Transverse colon (tissue), 4 donors: ENCODE results near the gene ANAPC16.

ENCODE experiments used
- EP300 ChIP-seq: sonication (generic); formaldehyde crosslinking; IDR thresholded peaks from one replicate; pipeline ENCODE4 v1.6.1; 2017; ENCODE audit warnings: antibody characterized with exemption, low read depth
- POLR2A ChIP-seq: fragments of 450-650 bp; IDR thresholded peaks from one replicate; pipeline ENCODE4 v1.6.1; 2016; ENCODE audit warnings: antibody characterized with exemption, mild to moderate bottlenecking, moderate library complexity
- POLR2AphosphoS5 ChIP-seq, 3 donors: sonication (generic); formaldehyde crosslinking; IDR thresholded peaks; one replicate each; pipeline ENCODE4 v1.6.1; 2016; ENCODE audit warnings: antibody characterized with exemption in 3 of 3
- TF ChIP-seq, protein P1 (sequence below), 5 experiments: fragments of 200-600 bp in 3 of 5; fragments of 450-650 bp in 2 of 5; sonication (generic) in 3 of 5; IDR thresholded peaks; 1 replicate in 2 of 5; 2 replicates in 3 of 5; pipeline ENCODE4 v1.5.1; 2016 to 2017; ENCODE audit warnings: antibody characterized with exemption in 5 of 5, inconsistent platforms in 3 of 5, mild to moderate bottlenecking in 2 of 5, moderate library complexity in 1 of 5

DNA sequence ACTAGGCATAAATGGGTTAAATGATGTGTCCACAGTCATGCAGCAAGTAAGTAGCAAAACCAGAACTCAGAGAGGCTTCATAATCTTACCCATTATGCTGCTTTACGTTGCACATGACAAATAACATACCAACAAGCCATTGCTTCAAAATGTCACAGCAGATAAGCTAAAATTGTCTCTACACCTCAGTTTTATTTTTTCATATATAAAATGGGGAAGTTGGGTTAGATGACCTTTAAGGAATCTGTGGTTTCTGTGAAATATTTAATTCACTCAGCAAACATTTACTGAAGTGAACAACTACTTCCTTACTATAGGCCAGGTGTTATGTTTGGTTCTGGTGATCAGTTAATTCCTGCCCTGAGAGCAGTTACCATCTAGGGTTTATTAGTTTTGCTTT, 2.5 kb downstream of the ANAPC16 start:
- no peak for TF ChIP-seq POLR2A
- TF ChIP-seq, protein P1, sequence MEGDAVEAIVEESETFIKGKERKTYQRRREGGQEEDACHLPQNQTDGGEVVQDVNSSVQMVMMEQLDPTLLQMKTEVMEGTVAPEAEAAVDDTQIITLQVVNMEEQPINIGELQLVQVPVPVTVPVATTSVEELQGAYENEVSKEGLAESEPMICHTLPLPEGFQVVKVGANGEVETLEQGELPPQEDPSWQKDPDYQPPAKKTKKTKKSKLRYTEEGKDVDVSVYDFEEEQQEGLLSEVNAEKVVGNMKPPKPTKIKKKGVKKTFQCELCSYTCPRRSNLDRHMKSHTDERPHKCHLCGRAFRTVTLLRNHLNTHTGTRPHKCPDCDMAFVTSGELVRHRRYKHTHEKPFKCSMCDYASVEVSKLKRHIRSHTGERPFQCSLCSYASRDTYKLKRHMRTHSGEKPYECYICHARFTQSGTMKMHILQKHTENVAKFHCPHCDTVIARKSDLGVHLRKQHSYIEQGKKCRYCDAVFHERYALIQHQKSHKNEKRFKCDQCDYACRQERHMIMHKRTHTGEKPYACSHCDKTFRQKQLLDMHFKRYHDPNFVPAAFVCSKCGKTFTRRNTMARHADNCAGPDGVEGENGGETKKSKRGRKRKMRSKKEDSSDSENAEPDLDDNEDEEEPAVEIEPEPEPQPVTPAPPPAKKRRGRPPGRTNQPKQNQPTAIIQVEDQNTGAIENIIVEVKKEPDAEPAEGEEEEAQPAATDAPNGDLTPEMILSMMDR (IDR thresholded peaks at IDR 0.05) = no peak
- no peak for TF ChIP-seq EP300
- TF ChIP-seq POLR2AphosphoS5 (IDR thresholded peaks at IDR 0.05) = no peak
